Suprapubic skin (tissue), 3 donors: Measurements from ENCODE around the gene SLC49A3.

Experiments
- CTCF ChIP-seq, 2 donors: fragments of 200-600 bp in 1 of 2; fragments of 450-650 bp in 1 of 2; sonication (generic) in 1 of 2; IDR thresholded peaks; one replicate each; pipeline ENCODE4 v1.5.1; 2016 to 2019; ENCODE audit warnings: antibody characterized with exemption in 2 of 2, mild to moderate bottlenecking in 1 of 2, moderate library complexity in 1 of 2
- EP300 ChIP-seq: sonication (generic); formaldehyde crosslinking; IDR thresholded peaks from one replicate; pipeline ENCODE4 v1.6.1; 2017; ENCODE audit warnings: antibody characterized with exemption

DNA sequence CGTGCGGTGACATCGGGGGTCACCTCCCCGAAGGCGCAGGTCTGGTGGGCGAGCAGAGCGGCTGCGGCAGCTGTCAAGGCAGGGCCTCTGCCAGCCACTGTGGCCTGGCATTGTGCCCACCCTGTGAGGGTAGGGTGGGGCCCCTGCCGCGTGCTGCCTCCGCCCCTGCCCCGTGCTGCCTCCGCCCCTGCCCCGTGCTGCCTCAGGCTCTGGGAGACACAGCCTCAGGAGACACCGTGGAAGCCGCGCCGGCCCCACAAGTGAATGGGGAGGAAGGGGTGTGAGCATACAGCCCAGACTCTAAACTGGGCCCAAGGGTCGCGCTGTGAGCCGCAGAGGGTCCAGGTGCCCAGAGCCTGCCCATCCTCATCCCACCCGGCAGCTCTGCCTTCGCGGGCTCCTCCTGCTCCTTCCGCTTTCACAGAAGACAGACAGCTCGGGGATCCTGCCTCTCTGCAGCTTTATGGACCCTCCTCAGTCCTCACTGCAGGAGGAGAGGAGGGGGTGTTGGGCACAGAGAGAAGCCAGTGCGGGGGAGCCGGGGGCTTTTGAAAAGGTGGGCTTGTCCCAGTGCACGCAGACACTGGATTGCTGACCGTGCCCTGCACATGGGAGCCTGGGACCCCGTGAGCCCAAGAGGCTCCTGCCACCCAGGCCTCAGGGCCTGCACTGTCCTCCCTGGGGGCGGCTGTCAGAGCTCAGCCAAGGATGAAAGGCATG lies 44.1 kb upstream of the SLC49A3 start:
- TF ChIP-seq CTCF (IDR thresholded peaks at IDR 0.05) (no peak), EP300 (no peak)
